Stomach (tissue), 9 donors: ENCODE data around the gene BCLAF1. TPM values are rescaled to one million over a fixed set of nuclear protein-coding genes. Genes with fewer than 3 reads are reported as not detected.

ENCODE experiments used
- DNase-seq, 2 donors: peaks; one replicate each; pipeline versions ENCODE4 v3.0.0 to v3.0.0-alpha.2; 2013 to 2019
- H3K27ac ChIP-seq, 5 donors: fragments of 200-600 bp in 4 of 5; sonication (generic) in 4 of 5; one replicate each; pipeline ENCODE4 v1.5.1; 2013 to 2019; ENCODE audit warnings: mild to moderate bottlenecking in 1 of 5, moderate library complexity in 1 of 5
- H3K27me3 ChIP-seq, 3 donors: fragments of 200-600 bp; sonication (generic); one replicate each; pipeline ENCODE4 v1.5.1; 2017 to 2019; ENCODE audit warnings: mixed run types in 1 of 3
- H3K36me3 ChIP-seq, 4 donors: fragments of 200-600 bp; sonication (generic); 1 replicate in 3 of 4; 2 replicates in 1 of 4; pipeline ENCODE4 v1.5.1; 2016 to 2019
- H3K4me1 ChIP-seq, 4 donors: fragments of 200-600 bp; sonication (generic); one replicate each; pipeline ENCODE4 v1.5.1; 2016 to 2019
- H3K4me3 ChIP-seq, 4 donors: fragments of 200-600 bp; sonication (generic) in 3 of 4; one replicate each; pipeline ENCODE4 v1.5.1; 2016 to 2019; ENCODE audit warnings: mild to moderate bottlenecking in 1 of 4
- H3K9me3 ChIP-seq, 4 donors: fragments of 200-600 bp; sonication (generic); one replicate each; pipeline ENCODE4 v1.5.1; 2016 to 2019
- EP300 ChIP-seq: sonication (generic); formaldehyde crosslinking; IDR thresholded peaks from one replicate; pipeline ENCODE4 v1.6.1; 2017; ENCODE audit warnings: antibody characterized with exemption
- POLR2A ChIP-seq, 4 donors: fragments of 450-650 bp; IDR thresholded peaks; one replicate each; pipeline ENCODE4 v1.6.1; 2016; ENCODE audit warnings: antibody characterized with exemption in 4 of 4, control low read depth in 2 of 4, mild to moderate bottlenecking in 1 of 4, moderate library complexity in 1 of 4
- POLR2AphosphoS5 ChIP-seq, 3 donors: sonication (generic); formaldehyde crosslinking; IDR thresholded peaks; one replicate each; pipeline ENCODE4 v1.6.1; 2016; ENCODE audit warnings: antibody characterized with exemption in 3 of 3
- WGBS, 5 donors: extraction: QIAGEN DNeasy Blood & Tissue Kit in 3 of 5; methylation state at CpG; one replicate each; pipeline versions ENCODE4 v1.1.5 to v1.1.7; 2013 to 2018; 5-methylcytosine and 5-hydroxymethylcytosine counted together
- intact Hi-C: fragments of 100-400 bp; cut with DNase I; formaldehyde crosslinking; loops from one replicate; pipeline ENCODE4 v1.15.1; 2023; ENCODE audit warnings: low total_unique reads
- polyA plus RNA-seq, 3 donors: library from polyadenylated mRNA; stranded (reverse); fragments of 200-250 nt; gene quantifications; one replicate each; pipeline ENCODE4 v1.2.3, GENCODE V29; 2013
- total RNA-seq, 5 donors: library from RNA; depleted of rRNA; stranded (reverse); fragments of >200 nt; gene quantifications; one replicate each; pipeline versions ENCODE4 v1.1.0 to v1.2.3, GENCODE V29; 2014 to 2016
- TF ChIP-seq, protein P1 (sequence below), 7 experiments: fragments of 450-650 bp in 4 of 7; fragments of 200-600 bp in 3 of 7; sonication (generic) in 3 of 7; IDR thresholded peaks; one replicate each; pipeline ENCODE4 v1.5.1; 2016 to 2019; ENCODE audit warnings: antibody characterized with exemption in 7 of 7, control low read depth in 2 of 7, mild to moderate bottlenecking in 1 of 7
- donor health status: healthy with polysubstance abuse.
- donor health status: Bipolar disorder and iron deficiency.
- donor health status: healthy.

BCLAF1 gene
- total and polyA plus RNA-seq, 8 donors: 12.8 to 294 (median 148) TPM

DNA sequence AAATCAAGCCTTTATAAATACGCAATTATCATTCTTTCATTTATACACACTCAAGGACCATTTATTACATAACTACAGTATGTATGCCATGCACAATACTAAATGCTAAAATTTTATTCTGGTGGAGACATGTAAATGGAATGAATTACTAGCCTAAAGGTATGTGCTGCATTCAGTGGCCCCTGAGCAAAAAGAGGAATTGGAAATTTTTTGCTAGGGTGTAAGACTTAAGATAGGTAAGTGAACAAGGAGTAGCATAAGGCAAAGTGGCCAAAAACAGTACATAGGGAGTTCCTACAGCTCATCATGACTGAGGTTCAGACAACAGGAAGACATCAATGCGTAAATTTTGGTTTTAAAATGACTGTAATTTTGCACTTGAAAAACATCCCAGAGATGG, 37.2 kb downstream of the BCLAF1 start:
- DNase-seq: no peak
- no peaks in the 10 kb centered on the region for H3K9me3 ChIP-seq
- no peaks in the 10 kb centered on the region for H3K27me3 ChIP-seq
- WGBS, 5 donors: 57 to 77% (median 64%) methylated on average over 2 of the region's 2 CpGs
- intact Hi-C loops: no loop called here
- TF ChIP-seq EP300 (no peak), POLR2AphosphoS5 (IDR thresholded peaks at IDR 0.05) (no peak), POLR2A (IDR thresholded peaks at IDR 0.05) (no peak)
- TF ChIP-seq, protein P1, sequence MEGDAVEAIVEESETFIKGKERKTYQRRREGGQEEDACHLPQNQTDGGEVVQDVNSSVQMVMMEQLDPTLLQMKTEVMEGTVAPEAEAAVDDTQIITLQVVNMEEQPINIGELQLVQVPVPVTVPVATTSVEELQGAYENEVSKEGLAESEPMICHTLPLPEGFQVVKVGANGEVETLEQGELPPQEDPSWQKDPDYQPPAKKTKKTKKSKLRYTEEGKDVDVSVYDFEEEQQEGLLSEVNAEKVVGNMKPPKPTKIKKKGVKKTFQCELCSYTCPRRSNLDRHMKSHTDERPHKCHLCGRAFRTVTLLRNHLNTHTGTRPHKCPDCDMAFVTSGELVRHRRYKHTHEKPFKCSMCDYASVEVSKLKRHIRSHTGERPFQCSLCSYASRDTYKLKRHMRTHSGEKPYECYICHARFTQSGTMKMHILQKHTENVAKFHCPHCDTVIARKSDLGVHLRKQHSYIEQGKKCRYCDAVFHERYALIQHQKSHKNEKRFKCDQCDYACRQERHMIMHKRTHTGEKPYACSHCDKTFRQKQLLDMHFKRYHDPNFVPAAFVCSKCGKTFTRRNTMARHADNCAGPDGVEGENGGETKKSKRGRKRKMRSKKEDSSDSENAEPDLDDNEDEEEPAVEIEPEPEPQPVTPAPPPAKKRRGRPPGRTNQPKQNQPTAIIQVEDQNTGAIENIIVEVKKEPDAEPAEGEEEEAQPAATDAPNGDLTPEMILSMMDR (IDR thresholded peaks at IDR 0.05): no peak
- peaks cover 0 to 19% (median 16%) of the 10 kb centered on the region in 4 donors for H3K36me3 ChIP-seq
- no peak overlapping the region for H3K4me3 ChIP-seq
- H3K27ac ChIP-seq: no peak overlapping the region
- H3K4me1 ChIP-seq: peaks cover 6 to 34% (median 22%) of the 10 kb centered on the region in 4 donors

DNA sequence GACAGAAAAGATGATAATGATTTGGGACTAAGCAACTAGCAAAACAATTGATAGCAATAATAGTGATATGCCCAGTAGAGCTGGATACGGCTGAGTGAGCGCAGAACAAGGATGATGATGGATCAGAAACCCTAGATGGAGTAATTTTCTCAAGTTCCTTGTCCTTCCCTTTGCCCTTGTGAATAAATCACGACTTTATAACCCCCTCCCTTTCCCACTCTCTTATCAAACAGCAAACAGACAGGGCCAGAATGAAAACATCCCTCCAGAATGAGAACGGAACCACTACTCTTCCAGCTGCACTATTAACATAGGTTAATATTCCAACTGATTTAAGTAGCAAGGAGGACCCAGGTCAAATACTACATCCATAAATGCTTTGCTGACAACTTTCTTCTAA, 38.3 kb downstream of the BCLAF1 start:
- 30 to 37% (median 34%) methylated on average over 4 of the region's 4 CpGs for WGBS, 5 donors
- Histone ChIP-seq H3K4me3 (peak overlapping the region in 2 of 4 donors; percentile 84 to 99), H3K27ac (peak overlapping the region in 1 of 5 donors; percentile 54), H3K9me3 (no peaks in the 10 kb centered on the region), H3K4me1 (peaks cover 6 to 34% (median 22%) of the 10 kb centered on the region in 4 donors), H3K36me3 (peaks cover 0 to 9% (median 6%) of the 10 kb centered on the region in 4 donors), H3K27me3 (no peaks in the 10 kb centered on the region)
- no peak for DNase-seq
- intact Hi-C loops: no loop called here
- TF ChIP-seq POLR2AphosphoS5 (IDR thresholded peaks at IDR 0.05): no peak

DNA sequence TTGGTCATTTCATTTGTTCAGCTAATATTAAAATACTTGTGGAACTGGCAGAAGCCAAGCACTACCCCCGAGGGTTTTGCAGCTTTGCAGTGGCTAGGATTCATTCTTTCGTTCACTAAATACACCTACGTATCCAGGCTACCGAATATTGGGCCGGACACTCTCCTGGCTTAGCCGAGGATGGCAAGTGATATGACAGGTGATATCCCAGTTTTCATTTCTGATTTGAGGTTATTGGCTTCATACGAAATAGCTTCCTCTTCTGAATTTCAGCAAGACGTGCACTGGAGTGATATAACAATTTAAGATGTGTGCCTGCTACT, 39.0 kb downstream of the BCLAF1 start:
- 0 to 2% (median 1%) methylated on average over 8 of the region's 8 CpGs for WGBS, 5 donors
- TF ChIP-seq POLR2A (IDR thresholded peaks at IDR 0.05): no peak
- TF ChIP-seq, protein P1 (IDR thresholded peaks at IDR 0.05): no peak
- no peak for TF ChIP-seq POLR2AphosphoS5 (IDR thresholded peaks at IDR 0.05)
- TF ChIP-seq EP300: no peak
- Histone ChIP-seq H3K36me3 (peaks cover 0 to 1% (median 0%) of the 10 kb centered on the region in 4 donors), H3K27ac (peak overlapping the region; percentile 54 to 79 (median 71)), H3K9me3 (no peaks in the 10 kb centered on the region), H3K4me1 (peaks cover 6 to 34% (median 22%) of the 10 kb centered on the region in 4 donors), H3K27me3 (no peaks in the 10 kb centered on the region), H3K4me3 (peak overlapping the region; percentile 62 to 99 (median 78))
- no peak for DNase-seq
- intact Hi-C loops: no loop called here

DNA sequence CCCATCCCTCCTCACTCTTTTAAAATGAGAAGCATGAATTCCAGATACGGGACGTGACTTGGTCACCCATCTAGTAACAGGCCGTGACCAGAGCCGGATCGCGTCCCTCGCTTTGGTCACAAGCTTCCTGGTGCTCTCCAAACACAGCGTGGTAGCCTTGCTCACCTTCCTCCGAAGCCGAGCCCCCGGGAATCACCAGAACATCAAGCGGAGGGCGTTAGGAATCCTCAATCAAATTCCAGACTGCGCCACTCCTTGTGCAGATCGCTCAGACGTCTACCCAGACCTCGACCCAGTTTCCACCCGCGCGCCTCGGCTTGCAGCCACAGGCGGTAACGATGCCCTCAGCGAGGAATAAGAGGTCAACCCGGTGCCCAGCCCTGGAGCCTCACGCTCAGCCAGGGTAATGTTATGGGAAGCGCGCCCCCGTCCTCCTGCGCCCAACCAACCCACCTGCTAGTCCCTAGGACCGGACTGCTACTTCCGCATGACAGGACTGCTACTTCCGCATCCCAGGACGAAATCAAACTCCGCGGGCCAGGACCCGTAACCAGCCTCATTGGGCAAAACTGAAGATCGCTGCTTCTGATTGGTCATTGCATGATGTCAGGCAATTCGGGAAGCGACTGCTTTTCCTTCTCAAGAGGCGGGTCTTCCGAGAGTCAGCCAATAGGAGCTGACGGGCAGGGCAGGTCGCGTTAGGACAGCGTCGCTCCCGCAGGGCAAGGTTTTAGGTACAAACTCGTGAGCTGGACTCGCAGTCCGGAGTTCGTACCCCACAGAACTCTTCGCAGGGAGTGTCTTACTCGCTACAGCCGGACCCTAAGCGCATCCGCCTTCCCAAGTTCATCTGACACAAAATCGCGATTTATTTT, 39.6 kb downstream of the BCLAF1 start, which contains the start of gene MTFR2:
Gene MTFR2, minus strand, starts transcription at position 501 of the 875 bp plus-strand sequence. CDS start 1,212 bp downstream, outside the sequence.
- TF ChIP-seq POLR2A (IDR thresholded peaks at IDR 0.05) (no peak), EP300 (no peak), POLR2AphosphoS5 (IDR thresholded peaks at IDR 0.05) (peak; percentile 43 to 95 (median 52))
- TF ChIP-seq, protein P1 (IDR thresholded peaks at IDR 0.05): peak in 1 of 7 experiments; percentile 5
- 0 to 1% (median 1%) methylated on average over 49 to 59 of the region's 59 CpGs for WGBS, 5 donors
- Histone ChIP-seq H3K9me3 (no peaks in the 10 kb centered on the region), H3K36me3 (no peaks in the 10 kb centered on the region), H3K4me1 (peaks cover 6 to 34% (median 22%) of the 10 kb centered on the region in 4 donors), H3K27me3 (no peaks in the 10 kb centered on the region), H3K4me3 (peak within 1 kb of the TSS; percentile 62 to 99 (median 78)), H3K27ac (peak within 1 kb of the TSS; percentile 54 to 79 (median 71))
- peak; percentile 95 to 99 for DNase-seq
- intact Hi-C loops: no loop called here
